Measurements from ENCODE around the gene IPO13.

Gene IPO13

DNA sequence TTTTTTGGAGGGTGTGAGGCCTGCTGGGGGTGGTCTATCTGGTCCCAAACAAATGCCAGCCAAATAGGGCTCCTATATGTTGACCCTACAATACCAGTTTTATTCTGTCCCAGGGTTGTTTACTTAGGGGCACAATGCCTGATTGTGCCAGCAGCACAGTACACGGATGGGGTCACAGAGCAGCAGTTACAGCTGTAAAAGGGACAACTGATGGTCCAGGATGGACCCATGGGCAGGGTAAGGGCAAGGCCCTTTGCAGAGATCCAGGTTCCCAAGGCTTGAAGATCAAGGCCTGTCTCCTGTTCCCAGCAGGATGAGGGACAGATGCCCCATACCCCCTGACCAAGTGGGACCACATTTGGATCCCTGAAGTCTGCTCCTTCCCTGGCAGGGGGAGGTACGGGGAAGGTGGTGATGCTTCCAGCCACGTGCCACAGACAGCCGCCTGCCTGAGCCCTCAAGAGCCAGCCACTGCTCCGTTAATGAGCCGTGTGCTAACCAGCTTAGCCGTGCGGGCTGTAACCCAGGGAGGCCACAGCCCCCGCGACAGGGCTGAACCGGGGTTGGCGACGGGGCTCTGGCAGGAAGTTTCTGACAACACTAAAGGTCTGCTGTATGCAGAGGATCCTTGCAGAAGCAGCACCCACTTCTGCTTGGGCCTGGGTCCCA lies 66.3 kb downstream of the IPO13 start:
- DNase-seq (ENCODE audit: low spot score): no peak

DNA sequence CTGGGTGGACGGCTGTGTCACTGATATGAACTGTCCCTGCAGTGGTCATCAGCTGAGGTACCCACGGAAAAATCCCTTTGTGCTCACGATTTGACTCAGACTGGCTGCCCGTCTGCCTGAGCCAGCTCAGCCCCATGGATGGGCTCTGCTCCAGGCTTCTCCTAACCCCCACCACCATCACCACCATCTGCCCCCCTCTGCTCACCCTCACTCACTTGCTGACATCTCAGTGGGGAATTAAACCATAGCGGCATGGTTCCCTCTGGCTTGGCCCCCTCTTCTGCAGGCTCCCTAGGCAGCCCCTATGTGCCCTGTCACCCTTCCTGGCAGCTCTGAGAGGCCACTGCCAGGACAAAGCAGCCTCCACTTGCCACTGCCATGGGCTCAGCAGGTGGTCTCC lies 67.2 kb downstream of the IPO13 start:
- no peak for DNase-seq (ENCODE audit: low spot score)

DNA sequence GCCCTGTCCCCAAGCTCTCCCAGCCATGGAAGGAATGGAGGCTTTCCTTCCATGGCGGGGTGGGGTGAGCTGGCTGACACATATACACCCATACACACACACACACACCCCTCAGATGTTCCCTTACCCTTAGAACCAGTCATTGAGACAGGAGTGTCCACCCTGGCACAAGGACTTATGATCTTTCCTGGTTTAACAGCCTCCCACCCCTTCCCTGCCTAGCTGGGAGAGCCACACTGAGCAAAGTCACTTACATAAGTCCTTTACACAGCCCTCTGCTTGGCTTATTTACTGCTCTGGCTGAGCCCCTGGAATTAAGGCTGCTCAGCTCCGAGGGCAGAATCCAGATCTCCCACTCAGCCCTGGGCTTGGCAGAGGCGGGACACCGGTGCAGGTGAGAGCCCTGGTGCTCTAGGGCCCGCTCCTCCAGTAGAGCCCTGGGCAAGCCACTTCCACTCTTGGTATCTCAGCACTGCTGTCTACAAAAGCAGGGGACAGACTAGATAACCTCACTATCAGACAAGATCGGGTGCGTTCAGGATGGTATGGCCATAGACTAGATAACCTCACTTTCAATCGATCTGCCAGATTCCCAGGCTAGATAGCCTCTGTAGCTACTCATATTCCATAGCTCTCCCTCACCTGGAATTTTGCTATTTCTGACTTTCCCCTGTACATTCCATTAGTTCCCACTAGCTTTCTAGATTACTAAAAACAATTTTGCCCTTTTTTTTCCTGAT lies 67.8 kb downstream of the IPO13 start:
- DNase-seq (ENCODE audit: low spot score): no peak

DNA sequence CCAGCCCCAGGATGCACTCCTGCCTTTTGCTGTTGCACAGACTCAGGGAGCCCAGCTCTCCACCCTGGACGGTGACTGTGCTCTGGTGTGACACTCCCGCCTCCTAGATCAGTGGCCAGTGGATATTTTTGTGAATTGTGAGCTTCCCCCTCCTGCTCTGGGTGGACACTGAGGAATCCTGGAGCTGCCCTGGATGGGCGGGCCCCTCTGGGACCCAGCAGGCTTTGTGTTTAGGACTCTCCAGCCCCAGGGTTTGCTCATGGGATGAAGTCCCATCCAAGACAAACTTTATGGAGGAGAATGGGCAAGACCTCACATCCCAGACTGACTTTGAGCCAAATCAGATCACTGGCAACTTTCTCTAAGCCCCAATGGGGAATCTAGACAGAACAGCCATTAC lies 68.5 kb downstream of the IPO13 start:
- DNase-seq (ENCODE audit: low spot score): no peak

DNA sequence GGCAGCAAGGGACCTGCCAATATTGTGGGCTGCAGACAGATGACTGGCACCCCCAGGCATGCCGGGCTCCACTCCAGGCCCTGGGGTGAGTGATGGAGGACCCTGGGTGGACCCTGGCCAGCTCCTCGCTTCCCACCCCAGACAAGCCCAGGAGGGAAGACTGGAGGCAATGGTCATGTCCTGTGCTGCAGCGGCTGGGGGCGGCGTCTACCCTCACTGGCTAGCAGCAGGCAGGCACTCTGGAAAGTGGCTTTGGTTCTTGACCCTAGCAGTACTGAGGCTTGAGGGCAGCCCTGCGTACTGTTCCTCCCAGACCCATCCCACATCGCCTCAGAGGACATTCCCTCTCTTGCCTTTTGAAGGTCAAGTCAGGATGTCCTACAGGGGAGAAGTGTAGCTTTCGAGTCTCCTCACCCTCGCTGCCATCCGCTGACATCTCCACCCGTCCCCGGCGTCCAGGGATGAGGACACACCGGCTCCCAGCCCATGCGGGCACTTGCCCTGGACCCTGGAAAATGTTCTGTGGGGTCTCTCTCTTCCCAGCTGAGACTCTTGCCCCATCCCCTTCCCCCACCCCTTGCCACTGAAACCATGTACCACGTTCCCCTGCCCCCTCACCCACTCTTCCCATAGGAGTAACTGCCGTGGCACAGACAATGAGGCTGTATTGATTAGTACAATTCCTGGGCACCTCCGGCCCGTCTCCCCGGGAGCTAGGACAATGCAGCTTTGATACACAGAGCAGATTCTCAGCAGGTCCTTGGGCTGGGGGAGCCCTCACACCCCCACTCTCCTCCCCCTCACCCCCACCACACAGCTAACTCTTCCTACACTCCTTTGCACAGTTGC lies 69.5 kb downstream of the IPO13 start:
- no peak for DNase-seq (ENCODE audit: low spot score)

DNA sequence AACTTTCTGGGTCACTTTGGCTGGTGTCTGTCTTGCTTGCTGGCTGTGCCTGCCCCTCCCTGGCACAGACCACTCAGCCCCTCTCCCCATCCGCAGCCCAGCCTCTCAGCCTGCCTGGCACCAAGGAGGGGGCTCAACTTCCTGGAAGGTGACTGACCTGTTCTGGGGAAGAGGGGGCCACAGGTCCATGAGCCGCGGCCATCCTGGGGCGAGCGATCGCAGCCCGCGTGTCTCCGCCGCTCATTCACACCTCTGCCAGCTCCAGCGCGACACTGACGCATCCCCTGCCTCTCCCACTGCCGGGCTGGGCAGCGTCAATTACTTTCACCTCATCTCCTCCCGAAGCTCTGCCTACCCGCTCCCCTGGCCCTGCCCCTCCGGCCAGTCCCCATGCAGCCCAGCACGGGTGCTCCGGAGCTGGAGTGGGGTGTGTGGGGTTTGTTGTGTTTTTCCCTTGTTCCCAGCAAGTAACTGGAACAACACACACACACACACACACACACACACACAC lies 70.2 kb downstream of the IPO13 start:
- DNase-seq (ENCODE audit: low spot score): no peak

Measured in HuH-7 (cell line).